ENCODE results near the gene SPOCK1.

DNA sequence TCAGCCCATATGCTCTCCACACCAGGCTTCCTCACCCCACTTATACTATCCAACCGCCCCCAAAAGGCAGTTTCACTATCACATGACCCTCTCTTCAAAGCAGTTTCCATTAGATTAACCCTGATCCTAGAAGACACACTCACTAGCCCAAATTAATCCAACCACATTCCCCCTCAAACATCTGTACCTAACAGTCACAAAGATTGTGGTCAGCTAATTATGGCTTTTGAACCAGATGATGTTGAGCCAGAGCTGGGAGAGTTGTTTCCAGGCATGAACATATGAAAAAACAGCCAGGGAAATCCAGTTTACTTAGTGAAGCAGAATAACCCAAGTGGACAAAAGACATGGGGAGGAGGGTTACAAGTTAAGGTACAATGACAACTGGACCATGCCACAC is 131.2 kb downstream of the SPOCK1 start:
- TF ChIP-seq EZH2phosphoT487 (IDR thresholded peaks at IDR 0.05; ENCODE audit: insufficient read depth, low read depth) (no peak), EZH2 (IDR thresholded peaks at IDR 0.05; ENCODE audit: insufficient read depth, poor library complexity, severe bottlenecking) (no peak)
